CD4-positive, alpha-beta T cell treated with Interleukin-15 for 4 hours (primary cell): ENCODE measurements around the gene SOCS3.

Experiments used
- DNase-seq: peaks from one replicate; pipeline ENCODE4 v3.0.0-alpha.2; 2020; ENCODE audit warnings: low spot score

Gene SOCS3

GRCh38 chr17:78307887-78308638, 51.8 kb downstream of the SOCS3 start:
- DNase-seq, result no peak

- DNase-seq, result no peak
Observed at GRCh38 chr17:78306913-78307312, 53.0 kb downstream of the SOCS3 start.
